KMS-11 (cell line): Measurements from ENCODE around the gene SPATA3.

ENCODE experiments used
- H2AFZ ChIP-seq: fragments of 200-600 bp; sonication (generic); 2 replicates; pipeline ENCODE4 v1.6.1; 2016; ENCODE audit warnings: antibody characterized with exemption, mixed run types, low read depth
- H3K27ac ChIP-seq: fragments of 200-600 bp; sonication (generic); 2 replicates; pipeline ENCODE4 v1.6.1; 2016; ENCODE audit warnings: mild to moderate bottlenecking, mixed run types
- H3K27me3 ChIP-seq: fragments of 200-600 bp; sonication (generic); 2 replicates; pipeline ENCODE4 v1.6.1; 2017; ENCODE audit warnings: mild to moderate bottlenecking, low read depth, mixed run types, moderate library complexity; ENCODE audit not compliant: insufficient read depth
- H3K36me3 ChIP-seq: fragments of 200-600 bp; sonication (generic); 2 replicates; pipeline ENCODE4 v1.6.1; 2017; ENCODE audit warnings: mild to moderate bottlenecking, mixed run types; ENCODE audit not compliant: insufficient read depth
- H3K4me1 ChIP-seq: fragments of 200-600 bp; sonication (generic); 2 replicates; pipeline ENCODE4 v1.6.1; 2016; ENCODE audit warnings: mild to moderate bottlenecking, low read depth, mixed run types; ENCODE audit not compliant: poor library complexity, severe bottlenecking
- H3K4me2 ChIP-seq: fragments of 200-600 bp; sonication (generic); 2 replicates; pipeline ENCODE4 v1.7.0; 2016; ENCODE audit warnings: mild to moderate bottlenecking, mixed run types
- H3K4me3 ChIP-seq: fragments of 200-600 bp; sonication (generic); IDR thresholded peaks from 2 replicates; pipeline ENCODE4 v1.6.1; 2017; ENCODE audit warnings: low read depth, low read length, mixed read lengths; ENCODE audit not compliant: insufficient read depth
- H3K79me2 ChIP-seq: fragments of 200-600 bp; sonication (generic); 2 replicates; pipeline ENCODE4 v1.6.1; 2016; ENCODE audit warnings: low read depth, mixed run types; ENCODE audit not compliant: insufficient read depth
- H3K9ac ChIP-seq: fragments of 200-600 bp; sonication (generic); 2 replicates; pipeline ENCODE4 v1.6.1; 2016; ENCODE audit warnings: mild to moderate bottlenecking, mixed run types
- H4K20me1 ChIP-seq: fragments of 200-600 bp; sonication (generic); 2 replicates; pipeline ENCODE4 v1.6.1; 2016; ENCODE audit warnings: mild to moderate bottlenecking, mixed run types; ENCODE audit not compliant: insufficient read depth
- TF ChIP-seq, protein P1 (sequence below): fragments of 200-600 bp; sonication (generic); conservative IDR thresholded peaks from 2 replicates; pipeline ENCODE4 v1.6.1; 2017; ENCODE audit warnings: low read depth, mild to moderate bottlenecking, antibody characterized with exemption, low read length, moderate library complexity, mixed read lengths

SPATA3 gene

GRCh38 chr2:230991598-230991997 lies 4.3 kb upstream of the SPATA3 start:
- Histone ChIP-seq H3K9ac (no peak overlapping the region), H3K4me2 (no peak overlapping the region), H4K20me1 (no peaks in the 10 kb centered on the region), H3K27me3 (no peaks in the 10 kb centered on the region), H3K4me1 (peaks cover 12% of the 10 kb centered on the region), H3K36me3 (no peaks in the 10 kb centered on the region), H3K4me3 (no peak overlapping the region), H3K79me2 (no peaks in the 10 kb centered on the region), H2AFZ (no peak overlapping the region), H3K27ac (no peak overlapping the region)
- TF ChIP-seq, protein P1, sequence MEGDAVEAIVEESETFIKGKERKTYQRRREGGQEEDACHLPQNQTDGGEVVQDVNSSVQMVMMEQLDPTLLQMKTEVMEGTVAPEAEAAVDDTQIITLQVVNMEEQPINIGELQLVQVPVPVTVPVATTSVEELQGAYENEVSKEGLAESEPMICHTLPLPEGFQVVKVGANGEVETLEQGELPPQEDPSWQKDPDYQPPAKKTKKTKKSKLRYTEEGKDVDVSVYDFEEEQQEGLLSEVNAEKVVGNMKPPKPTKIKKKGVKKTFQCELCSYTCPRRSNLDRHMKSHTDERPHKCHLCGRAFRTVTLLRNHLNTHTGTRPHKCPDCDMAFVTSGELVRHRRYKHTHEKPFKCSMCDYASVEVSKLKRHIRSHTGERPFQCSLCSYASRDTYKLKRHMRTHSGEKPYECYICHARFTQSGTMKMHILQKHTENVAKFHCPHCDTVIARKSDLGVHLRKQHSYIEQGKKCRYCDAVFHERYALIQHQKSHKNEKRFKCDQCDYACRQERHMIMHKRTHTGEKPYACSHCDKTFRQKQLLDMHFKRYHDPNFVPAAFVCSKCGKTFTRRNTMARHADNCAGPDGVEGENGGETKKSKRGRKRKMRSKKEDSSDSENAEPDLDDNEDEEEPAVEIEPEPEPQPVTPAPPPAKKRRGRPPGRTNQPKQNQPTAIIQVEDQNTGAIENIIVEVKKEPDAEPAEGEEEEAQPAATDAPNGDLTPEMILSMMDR: no peak

DNA sequence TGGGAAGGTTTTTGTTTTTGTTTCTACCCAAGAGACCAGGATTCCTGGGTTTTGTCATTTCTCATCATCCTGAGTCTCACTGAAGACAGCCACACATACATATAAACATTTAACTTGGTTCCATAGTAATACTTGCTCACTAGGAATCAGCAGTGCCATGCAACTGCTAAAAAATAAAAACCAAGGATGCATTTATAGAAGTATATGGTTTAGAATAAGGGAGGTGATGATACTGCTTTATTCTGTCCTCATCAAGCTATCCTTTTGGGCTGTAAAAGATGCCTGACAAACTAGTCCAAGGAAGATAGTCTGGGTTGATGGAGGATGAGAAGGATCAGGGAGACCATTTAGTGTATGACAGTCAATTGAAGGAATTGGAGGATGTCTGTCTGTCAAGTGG lies 740 bp downstream of the SPATA3 start:
- Histone ChIP-seq H3K4me3 (no peak overlapping the region), H3K4me2 (no peak overlapping the region), H3K36me3 (no peaks in the 10 kb centered on the region), H2AFZ (no peak overlapping the region), H3K27me3 (no peaks in the 10 kb centered on the region), H4K20me1 (no peaks in the 10 kb centered on the region), H3K27ac (no peak overlapping the region), H3K4me1 (no peaks in the 10 kb centered on the region), H3K79me2 (no peaks in the 10 kb centered on the region), H3K9ac (no peak overlapping the region)
- TF ChIP-seq, protein P1: no peak

GRCh38 chr2:230998882-230999281 lies 3.0 kb downstream of the SPATA3 start:
- H3K4me1 ChIP-seq: no peaks in the 10 kb centered on the region
- no peaks in the 10 kb centered on the region for H3K79me2 ChIP-seq
- no peak overlapping the region for H3K9ac ChIP-seq
- no peaks in the 10 kb centered on the region for H4K20me1 ChIP-seq
- no peak overlapping the region for H3K27ac ChIP-seq
- H3K4me2 ChIP-seq: no peak overlapping the region
- TF ChIP-seq, protein P1: no peak
- H3K4me3 ChIP-seq: no peak overlapping the region
- no peaks in the 10 kb centered on the region for H3K36me3 ChIP-seq
- H2AFZ ChIP-seq: no peak overlapping the region
- no peaks in the 10 kb centered on the region for H3K27me3 ChIP-seq

DNA sequence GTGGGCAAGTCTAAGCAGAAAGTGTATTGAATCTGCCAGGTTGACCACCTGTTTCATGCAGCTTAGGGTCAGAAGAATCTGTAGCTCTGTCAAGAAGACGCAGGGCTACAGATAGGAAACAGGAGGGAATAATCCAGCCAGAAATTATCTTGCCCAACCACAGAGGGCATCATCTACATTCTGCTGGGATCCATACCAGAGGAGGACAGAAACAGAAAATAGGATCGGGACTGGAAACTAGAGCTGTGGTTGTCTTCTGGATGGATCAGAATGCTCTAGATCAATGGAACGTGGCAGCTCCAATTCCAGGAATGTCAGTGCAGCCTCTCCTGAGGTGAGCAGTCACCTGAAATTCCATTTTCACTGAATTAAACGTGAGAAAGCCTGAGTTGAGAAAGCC lies 3.6 kb downstream of the SPATA3 start:
- H3K79me2 ChIP-seq: no peaks in the 10 kb centered on the region
- no peak overlapping the region for H2AFZ ChIP-seq
- H3K9ac ChIP-seq: no peak overlapping the region
- TF ChIP-seq, protein P1: no peak
- H4K20me1 ChIP-seq: no peaks in the 10 kb centered on the region
- H3K4me1 ChIP-seq: no peaks in the 10 kb centered on the region
- H3K4me3 ChIP-seq: no peak overlapping the region
- no peaks in the 10 kb centered on the region for H3K27me3 ChIP-seq
- H3K4me2 ChIP-seq: no peak overlapping the region
- no peaks in the 10 kb centered on the region for H3K36me3 ChIP-seq
- no peak overlapping the region for H3K27ac ChIP-seq
